ENCODE results near the gene DCUN1D3. TPM values are rescaled to one million over a fixed set of nuclear protein-coding genes. Genes with fewer than 3 reads are reported as not detected.
"Not testable (repeated sequence)": the region's sequence is repeated elsewhere in the genome, so short reads cannot be mapped to it uniquely, and the experiment has no call there.

The DCUN1D3 gene
- total RNA-seq = 9.8 TPM
- long read RNA-seq, partial matches to known transcripts = 2 of 3 reads
- long read RNA-seq, other reads (novel, unspliced or antisense) = 1 of 3 reads

- intact Hi-C loops (cut with micrococcal nuclease) = loop anchor here (5.0 kb wide), 1 partner anchor 38 kb away; no protein-coding TSS in a partner anchor
- Histone ChIP-seq H3K27me3 (ENCODE audit: low read depth) (no peaks in the 10 kb centered on the region), H3K4me3 (peak within 1 kb of the TSS; percentile 92), H3K36me3 (peaks cover 14% of the 10 kb centered on the region), H3K27ac (replicated peaks) (peak within 1 kb of the TSS; percentile 99), H3K9me3 (replicated peaks) (no peaks in the 10 kb centered on the region), H3K4me1 (peaks cover 93% of the 10 kb centered on the region)
- TF ChIP-seq CTCF (IDR thresholded peaks at IDR 0.05; ENCODE audit: borderline replicate concordance) = no peak
- DNase-seq = peak; percentile 96
Measured at GRCh38 chr16:20900299-20901067, at the start of gene DCUN1D3, which contains the start of gene LYRM1. DCUN1D3 (minus strand) TSS chr16:20900358; CDS start chr16:20862538, 37,820 bp downstream. LYRM1 (plus strand) TSS chr16:20900771; CDS start chr16:20915556, 14,785 bp downstream.

GRCh38 chr16:20949660-20950059 lies 49.5 kb upstream of the DCUN1D3 start:
- H3K27me3 ChIP-seq (ENCODE audit: low read depth) = no peaks in the 10 kb centered on the region
- H3K27ac ChIP-seq (replicated peaks) = no peak overlapping the region
- H3K4me3 ChIP-seq = no peak overlapping the region
- no peaks in the 10 kb centered on the region for H3K4me1 ChIP-seq
- no peaks in the 10 kb centered on the region for H3K9me3 ChIP-seq (replicated peaks)
- no peaks in the 10 kb centered on the region for H3K36me3 ChIP-seq
- intact Hi-C loops (cut with micrococcal nuclease) = no loop called here
- no peak for TF ChIP-seq CTCF (IDR thresholded peaks at IDR 0.05; ENCODE audit: borderline replicate concordance)
- DNase-seq = no peak

DNA sequence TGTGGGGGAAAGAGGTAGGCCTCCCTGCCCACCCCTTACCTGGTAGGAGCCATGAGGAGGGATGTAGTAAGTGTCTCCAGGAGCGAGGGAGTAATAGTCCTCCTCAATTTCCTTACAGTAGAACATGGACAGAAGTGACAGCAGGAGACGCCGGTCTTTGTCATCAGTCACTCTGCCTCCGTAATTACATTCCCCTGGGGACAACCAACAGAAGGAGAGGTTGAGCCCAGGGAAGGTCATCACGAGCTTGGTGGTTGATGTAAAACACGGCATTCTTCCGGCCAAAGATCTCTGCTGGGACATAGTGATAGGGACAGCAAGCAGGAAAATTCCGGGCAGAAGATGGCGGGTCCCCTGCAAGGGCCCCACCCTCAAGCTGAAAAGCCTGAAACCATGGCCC lies 48.3 kb upstream of the DCUN1D3 start:
- intact Hi-C loops (cut with micrococcal nuclease) = no loop called here
- Histone ChIP-seq H3K4me1 (no peaks in the 10 kb centered on the region), H3K4me3 (no peak overlapping the region), H3K27me3 (ENCODE audit: low read depth) (no peaks in the 10 kb centered on the region), H3K9me3 (replicated peaks) (no peaks in the 10 kb centered on the region), H3K27ac (replicated peaks) (no peak overlapping the region), H3K36me3 (no peaks in the 10 kb centered on the region)
- DNase-seq = no peak
- TF ChIP-seq CTCF (IDR thresholded peaks at IDR 0.05; ENCODE audit: borderline replicate concordance) = no peak

- no peak for DNase-seq
- no peak overlapping the region for H3K4me3 ChIP-seq
- H3K9me3 ChIP-seq (replicated peaks) = no peaks in the 10 kb centered on the region
- H3K4me1 ChIP-seq = no peaks in the 10 kb centered on the region
- TF ChIP-seq CTCF (IDR thresholded peaks at IDR 0.05; ENCODE audit: borderline replicate concordance) = no peak
- intact Hi-C loops (cut with micrococcal nuclease) = no loop called here
- H3K27me3 ChIP-seq (ENCODE audit: low read depth) = no peaks in the 10 kb centered on the region
- no peak overlapping the region for H3K27ac ChIP-seq (replicated peaks)
- H3K36me3 ChIP-seq = no peaks in the 10 kb centered on the region
Measured at GRCh38 chr16:20946015-20946629, 46.0 kb upstream of the DCUN1D3 start.

- H3K4me1 ChIP-seq; DNase-seq; H3K9me3 ChIP-seq (replicated peaks); H3K27me3 ChIP-seq (ENCODE audit: low read depth); intact Hi-C loops (cut with micrococcal nuclease); H3K36me3 ChIP-seq; H3K4me3 ChIP-seq; H3K27ac ChIP-seq (replicated peaks): not testable (repeated sequence)
Measured at GRCh38 chr16:20945575-20945875, 45.4 kb upstream of the DCUN1D3 start.
